Pancreas (tissue), 10 donors: Measurements from ENCODE around the gene SNUPN. TPM values are rescaled to one million over a fixed set of nuclear protein-coding genes. Genes with fewer than 3 reads are reported as not detected.

Experiments
- ATAC-seq, 4 donors: fragments of 200-7000 bp; cut with Tn5 transposase; one replicate each; pipeline versions ENCODE4 v1.8.0 to v1.9.1; 2020; ENCODE audit warnings: mild to moderate bottlenecking in 4 of 4, moderate library complexity in 4 of 4
- DNase-seq, 6 donors: peaks; one replicate each; pipeline ENCODE4 v3.0.0-alpha.2; 2020
- FAIRE-seq: peaks from 2 replicates; lab custom pipeline; 2012; peaks lifted over from hg19 to GRCh38; lab: Jason Lieb, UNC
- H3K27ac ChIP-seq, 4 donors: fragments of 200-600 bp; sonication (generic); 1 replicate in 3 of 4; 2 replicates in 1 of 4; pipeline versions ENCODE4 v1.5.0 to v1.8.0; 2020
- H3K27me3 ChIP-seq, 4 donors: fragments of 200-600 bp; one replicate each; pipeline ENCODE4 v1.8.0; 2021
- H3K36me3 ChIP-seq, 3 donors: fragments of 200-600 bp; sonication (generic) in 1 of 3; one replicate each; pipeline versions ENCODE4 v1.5.0 to v1.8.0; 2020 to 2021
- H3K4me1 ChIP-seq, 3 donors: fragments of 200-600 bp; one replicate each; pipeline ENCODE4 v1.8.0; 2021
- H3K4me3 ChIP-seq, 4 donors: fragments of 200-600 bp; sonication (generic) in 2 of 4; one replicate each; pipeline versions ENCODE4 v1.5.0 to v1.8.0; 2020 to 2021
- H3K9me3 ChIP-seq, 4 donors: fragments of 200-600 bp; one replicate each; pipeline ENCODE4 v1.8.0; 2021
- WGBS, 2 donors: extraction: QIAGEN DNeasy Blood & Tissue Kit; methylation state at CpG; one replicate each; pipeline ENCODE4 v1.1.7; 2013; 5-methylcytosine and 5-hydroxymethylcytosine counted together
- intact Hi-C, 3 donors: fragments of 100-400 bp; cut with DNase I; formaldehyde crosslinking; loops; one replicate each; pipeline versions ENCODE4 v1.11.1 to v1.14.2; 2022
- polyA plus RNA-seq, 2 donors: library from polyadenylated mRNA; stranded (reverse); fragments of 200-250 nt; gene quantifications; one replicate each; pipeline ENCODE4 v1.2.3, GENCODE V29; 2013
- total RNA-seq, 6 donors: library from RNA; stranded (reverse); fragmentation: NEBNext Ultra II Directional in 4 of 6; extraction: Animal tissue kit (Norgen Biotek cat#: 25700) in 4 of 6; gene quantifications; one replicate each; pipeline versions ENCODE4 v1.2.1 to v1.2.4, GENCODE V29; 2021 to 2023
- TF ChIP-seq, protein P1 (sequence below), 4 donors: fragments of 200-600 bp; sonication (generic) in 3 of 4; IDR thresholded peaks; one replicate each; pipeline versions ENCODE4 v1.5.0 to v1.8.0; 2021; ENCODE audit warnings: antibody characterized with exemption in 4 of 4
- donor health status: healthy with polysubstance abuse.
- donor health status: DM: no; HTN: no; CAD: no; lungs with moderate emphysema.
- donor health status: DM: no; HTN: no; CAD: no.
- donor health status: control.
- donor health status: control.
- donor health status: Bipolar disorder and iron deficiency.
- donor health status: DM: yes; HTN: yes; CAD: no.
- donor health status: DM: no; HTN: no; CAD: no.
- donor health status: DM: no; HTN: no; CAD: no.
- donor health status: DM: yes; HTN: yes; CAD: no.

The SNUPN gene
- total and polyA plus RNA-seq, 8 donors = 5.1 to 13.1 (median 7.9) TPM

DNA sequence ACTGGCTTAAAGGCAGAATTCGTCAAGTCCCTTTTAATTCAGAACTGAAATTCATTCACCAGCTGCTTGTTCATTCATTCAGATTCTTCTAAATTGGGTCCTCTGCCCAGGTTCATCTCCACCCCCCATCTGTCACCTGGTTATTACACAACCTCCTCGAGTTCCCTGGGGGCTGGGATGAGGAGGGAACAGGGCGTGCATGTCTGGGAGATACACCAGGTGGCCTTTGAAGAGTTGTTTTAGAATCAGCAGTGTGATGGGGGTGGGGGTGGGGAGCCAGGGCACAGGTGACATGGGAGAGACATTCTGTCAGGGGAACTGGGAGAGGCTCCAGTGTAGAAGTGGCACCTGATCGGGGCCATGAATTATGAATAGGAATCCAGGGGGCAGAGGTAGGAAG, 30.4 kb upstream of the SNUPN start:
- DNase-seq (no peak), ATAC-seq (peak in 1 of 4 donors; percentile 27), FAIRE-seq (no peak)
- WGBS, 2 donors = 37% methylated on average over 4 of the region's 4 CpGs
- Histone ChIP-seq H3K9me3 (no peaks in the 10 kb centered on the region), H3K27ac (no peak overlapping the region), H3K36me3 (peaks cover 0 to 17% (median 8%) of the 10 kb centered on the region in 3 donors), H3K4me1 (peaks cover 12 to 50% (median 12%) of the 10 kb centered on the region in 3 donors), H3K4me3 (no peak overlapping the region), H3K27me3 (no peaks in the 10 kb centered on the region)
- TF ChIP-seq, protein P1, sequence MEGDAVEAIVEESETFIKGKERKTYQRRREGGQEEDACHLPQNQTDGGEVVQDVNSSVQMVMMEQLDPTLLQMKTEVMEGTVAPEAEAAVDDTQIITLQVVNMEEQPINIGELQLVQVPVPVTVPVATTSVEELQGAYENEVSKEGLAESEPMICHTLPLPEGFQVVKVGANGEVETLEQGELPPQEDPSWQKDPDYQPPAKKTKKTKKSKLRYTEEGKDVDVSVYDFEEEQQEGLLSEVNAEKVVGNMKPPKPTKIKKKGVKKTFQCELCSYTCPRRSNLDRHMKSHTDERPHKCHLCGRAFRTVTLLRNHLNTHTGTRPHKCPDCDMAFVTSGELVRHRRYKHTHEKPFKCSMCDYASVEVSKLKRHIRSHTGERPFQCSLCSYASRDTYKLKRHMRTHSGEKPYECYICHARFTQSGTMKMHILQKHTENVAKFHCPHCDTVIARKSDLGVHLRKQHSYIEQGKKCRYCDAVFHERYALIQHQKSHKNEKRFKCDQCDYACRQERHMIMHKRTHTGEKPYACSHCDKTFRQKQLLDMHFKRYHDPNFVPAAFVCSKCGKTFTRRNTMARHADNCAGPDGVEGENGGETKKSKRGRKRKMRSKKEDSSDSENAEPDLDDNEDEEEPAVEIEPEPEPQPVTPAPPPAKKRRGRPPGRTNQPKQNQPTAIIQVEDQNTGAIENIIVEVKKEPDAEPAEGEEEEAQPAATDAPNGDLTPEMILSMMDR (IDR thresholded peaks at IDR 0.05) = no peak
- intact Hi-C loops = no loop called here

DNA sequence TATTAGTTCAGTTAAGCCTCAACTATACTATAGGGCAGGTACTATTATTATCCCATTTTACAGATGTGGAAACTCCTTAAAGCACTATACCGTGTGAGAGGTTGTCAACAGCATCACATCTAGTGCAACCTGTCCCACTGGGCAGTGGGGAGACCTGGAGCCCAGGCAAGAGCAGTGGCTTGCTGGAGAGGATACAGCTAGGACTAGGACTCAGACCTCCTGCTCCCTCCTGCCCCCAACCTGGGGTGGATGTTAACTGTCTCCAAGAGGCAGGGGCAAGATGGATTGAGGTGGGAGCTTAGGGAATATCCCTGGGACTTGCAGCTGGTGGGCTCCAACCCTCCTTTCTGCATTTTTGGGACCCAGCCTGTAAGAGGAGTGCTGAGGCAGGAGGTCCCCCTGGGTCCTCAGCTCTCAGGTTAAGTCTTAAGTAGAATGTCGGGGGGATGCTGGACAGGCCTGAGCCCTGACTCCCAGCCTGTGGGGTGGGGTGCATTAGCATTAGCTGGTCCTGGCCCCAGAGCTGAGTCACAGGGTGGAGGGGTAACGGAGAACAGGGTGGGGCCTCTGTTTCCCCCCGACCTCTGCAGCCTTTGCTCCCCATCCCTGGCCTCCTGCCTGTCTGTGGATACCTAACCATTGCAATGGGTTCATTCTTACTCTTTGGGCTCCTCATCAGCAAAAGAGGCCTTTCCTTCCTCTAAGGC, 28.8 kb upstream of the SNUPN start:
- H3K27ac ChIP-seq = no peak overlapping the region
- H3K9me3 ChIP-seq = no peaks in the 10 kb centered on the region
- intact Hi-C loops = no loop called here
- no peak for ATAC-seq
- TF ChIP-seq, protein P1 (IDR thresholded peaks at IDR 0.05) = no peak
- peaks cover 0 to 17% (median 8%) of the 10 kb centered on the region in 3 donors for H3K36me3 ChIP-seq
- H3K4me1 ChIP-seq = peaks cover 12 to 59% (median 17%) of the 10 kb centered on the region in 3 donors
- no peak overlapping the region for H3K4me3 ChIP-seq
- H3K27me3 ChIP-seq = no peaks in the 10 kb centered on the region
- WGBS, 2 donors = 67 to 70% methylated on average over 4 of the region's 4 CpGs
- DNase-seq = peak in 1 of 6 donors; percentile 29
- no peak for FAIRE-seq

DNA sequence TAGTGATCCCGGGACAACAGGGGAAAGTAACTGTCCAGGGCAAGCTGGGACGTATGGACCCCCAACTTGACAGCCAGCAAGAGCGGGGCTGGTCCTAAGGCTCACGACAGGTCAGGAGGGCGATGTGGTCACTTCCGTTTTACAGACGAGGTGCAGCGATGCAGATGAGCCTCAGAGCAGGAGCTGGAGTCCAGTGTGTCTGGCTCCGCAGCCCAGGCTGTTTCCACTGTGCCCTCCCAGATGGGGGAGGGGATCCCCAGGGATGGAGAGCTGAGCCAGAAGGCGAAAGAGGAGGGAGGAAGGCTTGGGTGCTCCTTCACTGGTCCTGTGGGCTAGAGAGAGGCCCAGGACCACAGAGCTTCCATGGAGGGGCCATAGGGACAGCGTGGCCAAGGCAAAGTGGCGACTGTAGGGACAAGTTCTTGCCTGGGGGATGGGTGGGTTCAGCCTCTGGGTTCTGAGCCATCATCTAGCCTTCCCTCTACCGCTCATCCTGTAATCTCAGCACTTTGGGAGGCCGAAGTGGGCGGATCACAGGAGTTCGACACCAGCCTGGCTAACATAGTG, 27.9 kb upstream of the SNUPN start:
- no peak overlapping the region for H3K27ac ChIP-seq
- ATAC-seq (no peak), DNase-seq (peak in 2 of 6 donors; percentile 22 to 49), FAIRE-seq (no peak)
- H3K4me1 ChIP-seq = peaks cover 12 to 61% (median 17%) of the 10 kb centered on the region in 3 donors
- peaks cover 0 to 17% (median 8%) of the 10 kb centered on the region in 3 donors for H3K36me3 ChIP-seq
- no peaks in the 10 kb centered on the region for H3K9me3 ChIP-seq
- no peaks in the 10 kb centered on the region for H3K27me3 ChIP-seq
- intact Hi-C loops = no loop called here
- TF ChIP-seq, protein P1 (IDR thresholded peaks at IDR 0.05) = no peak
- whole genome bisulfite sequencing, 2 donors = 81 to 86% methylated on average over 16 of the region's 16 CpGs
- H3K4me3 ChIP-seq = peak overlapping the region in 1 of 4 donors; percentile 78

DNA sequence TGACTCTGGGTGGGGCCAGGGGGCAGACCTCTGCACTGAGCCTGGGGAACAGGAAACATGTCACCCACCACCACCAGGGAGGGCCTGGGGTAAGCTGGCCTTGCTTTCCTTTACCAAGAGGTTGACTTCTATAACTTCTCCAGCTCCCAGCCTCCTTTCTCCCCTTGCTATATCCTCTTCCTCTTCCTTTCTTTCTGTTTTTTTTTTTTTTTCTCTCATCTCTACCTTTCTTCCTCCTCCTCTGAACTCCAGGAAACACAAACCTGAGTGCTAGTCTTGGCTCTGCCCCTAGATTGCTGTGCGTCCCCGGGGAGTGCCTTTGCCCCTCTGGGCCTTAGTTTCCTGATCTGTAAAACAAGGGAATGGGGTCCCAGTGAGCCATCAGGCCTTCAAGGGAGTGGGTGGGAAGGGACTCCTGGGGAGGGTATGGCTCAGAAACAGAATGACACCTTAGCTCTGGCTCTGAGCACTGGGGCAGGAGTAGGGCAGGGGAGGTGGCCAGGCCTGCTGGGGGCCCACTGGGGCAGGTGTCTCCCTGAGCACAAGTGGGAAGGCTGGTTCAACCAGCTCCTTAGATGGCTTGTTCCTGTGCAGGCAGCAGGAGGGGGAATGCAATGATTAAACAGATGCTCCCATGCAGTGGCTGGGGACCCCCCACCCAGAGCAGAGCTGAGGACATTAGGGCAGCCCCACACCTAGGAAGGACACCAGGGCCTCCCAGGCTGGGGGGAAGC, 26.5 kb upstream of the SNUPN start:
- no peak for ATAC-seq
- peak overlapping the region; percentile 6 to 87 (median 48) for H3K4me3 ChIP-seq
- no peak for FAIRE-seq
- intact Hi-C loops = no loop called here
- peaks cover 12 to 61% (median 17%) of the 10 kb centered on the region in 3 donors for H3K4me1 ChIP-seq
- H3K27me3 ChIP-seq = no peaks in the 10 kb centered on the region
- H3K9me3 ChIP-seq = no peaks in the 10 kb centered on the region
- WGBS, 2 donors = 12 to 24% methylated on average over 2 of the region's 2 CpGs
- peaks cover 0 to 3% (median 2%) of the 10 kb centered on the region in 3 donors for H3K36me3 ChIP-seq
- TF ChIP-seq, protein P1 (IDR thresholded peaks at IDR 0.05) = no peak
- DNase-seq = peak in 2 of 6 donors; percentile 51 to 54
- peak overlapping the region; percentile 41 to 71 (median 44) for H3K27ac ChIP-seq
